HG03135 (cell line): Measurements from ENCODE around the gene UBE2G1.
"Not testable (repeated sequence)": the region's sequence is repeated elsewhere in the genome, so short reads cannot be mapped to it uniquely, and the experiment has no call there.

ENCODE experiments used
- ATAC-seq: cut with Tn5 transposase; IDR thresholded peaks from one replicate; pipeline ENCODE4 v1.9.1; 2021; ENCODE audit warnings: mild to moderate bottlenecking, moderate library complexity; ENCODE audit not compliant: unreplicated experiment

Gene UBE2G1

DNA sequence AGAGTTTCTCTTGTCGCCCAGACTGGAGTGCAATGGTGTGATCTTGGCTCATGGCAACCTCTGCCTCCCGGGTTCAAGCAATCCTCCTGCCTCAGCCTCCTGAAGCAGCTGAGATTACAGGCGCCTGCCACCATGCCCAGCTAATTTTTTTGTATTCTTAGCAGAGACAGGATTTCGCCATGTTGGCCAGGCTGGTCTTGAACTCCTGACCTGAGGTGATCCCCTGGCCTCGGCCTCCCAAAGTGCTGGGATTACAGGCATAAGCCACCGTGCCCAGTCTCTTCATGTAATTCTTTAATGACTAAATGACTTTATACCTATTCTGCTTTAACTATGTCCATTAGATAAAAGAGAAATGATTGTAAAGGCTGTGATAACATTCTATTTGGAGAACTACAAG is 111.2 kb downstream of the UBE2G1 start:
- not testable (repeated sequence) for ATAC-seq

DNA sequence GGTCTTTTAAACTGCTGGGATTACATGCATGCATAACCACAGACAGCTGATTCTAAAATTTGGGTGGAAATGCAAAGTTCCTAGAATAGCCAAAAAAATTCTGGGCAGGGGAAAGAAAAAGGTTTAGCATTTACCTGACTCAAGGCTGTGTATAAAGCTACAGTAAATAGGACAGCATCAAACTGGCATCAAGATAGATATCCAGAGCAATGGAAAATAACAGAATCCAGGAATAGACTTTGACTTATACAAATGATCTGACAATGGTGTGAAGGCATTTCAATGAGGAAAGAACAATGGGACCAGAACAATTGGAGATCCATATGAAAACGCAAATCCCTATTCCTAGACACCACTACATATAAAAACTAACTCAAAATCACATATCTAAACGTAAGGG is 115.6 kb downstream of the UBE2G1 start:
- no peak for ATAC-seq

DNA sequence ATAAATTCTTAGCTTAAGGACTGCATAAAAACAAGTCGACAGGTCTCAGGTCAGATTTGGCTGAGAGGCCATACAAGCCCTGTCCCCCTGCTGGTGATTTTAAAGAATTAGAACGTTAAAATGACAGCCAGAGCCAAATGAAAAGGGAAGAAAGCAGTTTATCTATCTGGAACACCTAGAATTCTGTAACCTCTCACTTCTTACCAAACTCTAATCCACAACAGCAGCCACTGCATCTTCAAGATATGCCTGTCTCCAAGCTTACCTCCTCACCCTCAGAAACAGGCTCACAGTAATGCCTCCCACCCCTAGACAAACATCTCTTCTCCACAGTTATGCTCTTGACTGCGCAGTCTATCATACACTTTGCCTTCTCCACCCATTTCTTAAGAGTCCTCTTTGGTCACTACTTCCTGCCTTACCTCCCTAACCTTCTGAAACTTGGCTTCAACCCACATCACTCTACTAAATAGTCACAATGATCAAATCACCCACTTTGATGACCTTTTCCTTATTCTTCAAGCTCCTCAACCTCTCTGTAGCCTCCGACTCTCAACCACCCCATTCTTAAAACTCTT is 116.9 kb downstream of the UBE2G1 start:
- ATAC-seq: no peak

DNA sequence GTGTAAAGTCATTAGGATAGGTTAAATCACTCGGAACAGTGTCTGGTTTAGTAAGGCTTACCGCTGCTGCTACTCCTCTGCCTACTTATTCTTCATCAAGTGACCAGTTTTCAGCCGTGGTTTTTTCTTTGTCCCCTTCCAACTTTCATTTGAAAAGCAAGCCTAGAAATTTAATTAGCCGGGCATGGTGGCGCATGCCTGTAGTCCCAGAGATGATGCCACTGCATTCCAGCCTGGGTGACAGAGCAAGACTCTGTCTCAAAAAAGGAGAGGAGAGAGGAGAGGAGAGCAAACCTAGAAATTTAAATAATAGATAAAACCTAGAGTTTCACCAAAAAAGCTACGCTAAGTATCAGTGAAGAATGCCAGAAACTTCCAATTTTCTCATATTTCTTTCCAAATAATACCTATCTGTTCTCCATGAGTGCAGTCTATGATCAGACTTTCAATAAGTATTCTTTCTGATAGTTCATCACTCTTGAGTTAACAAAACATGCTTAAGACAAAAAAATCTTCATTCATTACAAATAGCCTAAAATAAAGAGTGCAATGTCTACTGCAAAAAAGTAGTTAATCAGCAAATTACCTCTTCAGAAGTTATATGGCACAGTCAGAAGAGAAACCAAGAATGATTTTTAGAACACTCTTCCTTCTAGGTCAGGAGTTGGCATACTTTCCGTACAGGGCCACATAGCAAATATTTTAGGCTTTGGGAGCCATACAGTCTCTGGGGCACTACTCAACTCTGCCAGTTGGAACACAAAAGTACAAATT is 117.8 kb downstream of the UBE2G1 start:
- no peak for ATAC-seq

DNA sequence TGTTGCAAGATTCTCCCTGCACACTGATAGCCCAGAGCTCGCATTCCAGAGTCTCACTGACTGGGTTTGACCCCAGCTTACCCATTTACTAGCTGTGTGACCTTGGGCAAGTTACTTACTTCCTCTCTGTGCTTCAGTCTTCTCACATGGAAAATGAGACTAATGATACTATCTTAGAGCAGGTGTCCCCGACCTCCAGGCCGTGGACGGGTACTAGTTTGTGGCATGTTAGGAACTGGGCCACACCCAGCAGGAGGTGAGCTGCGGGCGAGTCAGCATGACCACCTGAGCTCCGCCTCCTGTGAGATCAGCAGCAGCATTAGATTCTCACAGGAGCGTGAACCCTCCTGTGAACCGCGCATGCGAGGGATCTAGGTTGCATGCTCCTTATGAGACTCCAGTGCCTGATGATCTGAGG is 118.5 kb downstream of the UBE2G1 start:
- ATAC-seq: no peak

GRCh38 chr17:4247361-4247970 is 119.0 kb downstream of the UBE2G1 start:
- ATAC-seq: no peak

GRCh38 chr17:4246674-4247073 is 119.8 kb downstream of the UBE2G1 start:
- no peak for ATAC-seq

DNA sequence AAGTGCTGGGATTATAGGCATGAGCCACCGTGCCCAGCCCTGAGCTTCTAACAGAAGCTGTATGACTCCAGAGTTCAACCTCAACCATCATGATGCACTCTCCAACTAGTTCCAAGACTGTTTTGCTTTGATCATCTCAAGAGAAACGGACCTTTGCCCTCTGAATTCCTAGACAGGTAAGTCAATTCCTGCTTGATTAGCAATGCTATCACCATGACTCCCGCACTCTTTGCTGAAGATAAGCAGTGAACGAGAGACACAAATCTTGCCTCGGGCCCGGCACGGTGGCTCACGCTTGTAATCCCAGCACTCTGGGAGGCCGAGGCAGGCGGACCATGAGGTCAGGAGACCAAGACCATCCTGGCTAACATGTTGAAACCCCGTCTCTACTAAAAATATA is 124.9 kb downstream of the UBE2G1 start:
- no peak for ATAC-seq

DNA sequence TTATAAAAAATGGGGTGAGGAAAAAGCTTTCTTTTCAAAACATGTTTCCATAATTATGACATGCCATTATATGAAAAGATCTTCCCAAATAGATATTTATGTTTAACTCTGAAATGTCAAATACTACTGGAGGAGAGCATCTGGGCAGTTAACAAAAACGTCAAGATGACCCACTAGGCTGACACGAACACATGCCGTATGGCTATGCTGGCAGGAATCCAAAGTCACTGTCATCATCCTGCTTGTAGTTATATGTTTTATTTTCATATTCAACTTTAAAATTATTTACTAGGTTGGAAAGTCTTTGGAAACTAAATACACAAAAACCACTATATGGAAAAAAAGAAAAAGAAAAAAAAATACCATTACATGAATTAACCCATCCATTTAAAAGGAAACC is 130.0 kb downstream of the UBE2G1 start:
- no peak for ATAC-seq

DNA sequence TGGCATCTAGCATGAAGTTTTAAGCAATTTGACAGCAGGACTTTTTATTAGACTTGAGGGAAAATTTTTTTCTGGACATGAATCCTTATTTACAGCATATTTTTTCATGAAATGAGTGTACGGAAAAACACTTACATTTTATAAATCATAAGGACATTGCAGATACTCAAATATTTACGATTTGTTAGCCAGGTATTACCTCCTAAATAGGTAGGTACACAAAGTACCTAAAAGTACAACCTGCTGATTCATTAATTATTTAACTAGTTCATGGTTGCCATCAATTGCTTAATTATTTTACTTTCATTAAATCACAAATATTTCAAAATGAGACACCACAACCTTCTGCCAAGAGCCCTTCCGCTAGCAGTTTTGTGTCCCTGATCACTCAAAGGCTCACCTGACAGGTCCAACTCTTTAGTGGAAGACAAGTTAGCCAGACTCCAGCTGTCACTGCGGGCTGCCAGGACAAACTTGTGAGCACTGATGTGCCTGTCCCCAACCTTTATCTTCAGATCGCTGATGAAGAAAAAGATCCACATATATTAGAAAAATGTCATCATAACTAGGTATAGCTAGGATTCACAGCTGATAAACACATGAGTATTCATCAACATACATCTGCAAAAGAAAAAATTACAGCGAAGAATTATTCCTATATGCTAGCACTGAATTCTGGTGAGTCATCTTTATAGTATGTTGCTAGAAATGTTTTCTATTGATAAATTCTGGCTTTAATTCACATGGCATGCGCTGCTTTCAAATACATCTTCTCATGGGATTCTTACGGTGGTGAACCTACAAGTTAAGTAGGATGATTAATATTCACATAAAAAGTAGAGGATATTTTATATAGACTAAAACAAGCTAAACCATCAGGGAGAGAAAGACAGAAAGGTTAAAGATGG is 130.8 kb downstream of the UBE2G1 start:
- ATAC-seq: no peak

- no peak for ATAC-seq
Measured at GRCh38 chr17:4234401-4234800, 132.1 kb downstream of the UBE2G1 start.

DNA sequence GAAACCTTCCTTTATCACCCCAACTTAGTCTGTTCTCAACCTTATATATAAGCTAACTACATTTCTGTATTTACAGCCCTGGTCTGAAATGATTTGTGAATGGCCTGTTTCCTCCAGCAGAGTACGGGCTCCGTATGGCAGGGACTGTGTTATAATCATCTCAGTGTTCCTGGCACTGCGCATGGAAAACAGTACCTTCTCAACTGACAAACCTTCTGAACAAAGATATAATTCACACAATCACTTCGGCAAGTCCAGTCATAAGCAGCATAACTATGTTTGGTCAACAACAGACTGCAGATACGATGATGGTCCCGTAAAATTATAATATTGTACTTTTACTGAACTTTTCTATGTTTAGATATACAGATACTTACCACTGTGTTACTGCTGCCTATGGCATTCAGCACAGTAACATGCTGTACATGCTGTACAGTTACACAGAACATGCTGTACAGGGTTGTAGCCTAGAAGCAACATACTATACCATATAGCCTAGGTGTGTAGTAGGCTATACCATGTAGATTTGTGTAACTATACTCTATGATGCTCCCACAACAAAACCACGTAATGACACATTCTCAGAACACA is 132.7 kb downstream of the UBE2G1 start:
- no peak for ATAC-seq

- no peak for ATAC-seq
Measured at GRCh38 chr17:4232168-4232813, 134.2 kb downstream of the UBE2G1 start.

DNA sequence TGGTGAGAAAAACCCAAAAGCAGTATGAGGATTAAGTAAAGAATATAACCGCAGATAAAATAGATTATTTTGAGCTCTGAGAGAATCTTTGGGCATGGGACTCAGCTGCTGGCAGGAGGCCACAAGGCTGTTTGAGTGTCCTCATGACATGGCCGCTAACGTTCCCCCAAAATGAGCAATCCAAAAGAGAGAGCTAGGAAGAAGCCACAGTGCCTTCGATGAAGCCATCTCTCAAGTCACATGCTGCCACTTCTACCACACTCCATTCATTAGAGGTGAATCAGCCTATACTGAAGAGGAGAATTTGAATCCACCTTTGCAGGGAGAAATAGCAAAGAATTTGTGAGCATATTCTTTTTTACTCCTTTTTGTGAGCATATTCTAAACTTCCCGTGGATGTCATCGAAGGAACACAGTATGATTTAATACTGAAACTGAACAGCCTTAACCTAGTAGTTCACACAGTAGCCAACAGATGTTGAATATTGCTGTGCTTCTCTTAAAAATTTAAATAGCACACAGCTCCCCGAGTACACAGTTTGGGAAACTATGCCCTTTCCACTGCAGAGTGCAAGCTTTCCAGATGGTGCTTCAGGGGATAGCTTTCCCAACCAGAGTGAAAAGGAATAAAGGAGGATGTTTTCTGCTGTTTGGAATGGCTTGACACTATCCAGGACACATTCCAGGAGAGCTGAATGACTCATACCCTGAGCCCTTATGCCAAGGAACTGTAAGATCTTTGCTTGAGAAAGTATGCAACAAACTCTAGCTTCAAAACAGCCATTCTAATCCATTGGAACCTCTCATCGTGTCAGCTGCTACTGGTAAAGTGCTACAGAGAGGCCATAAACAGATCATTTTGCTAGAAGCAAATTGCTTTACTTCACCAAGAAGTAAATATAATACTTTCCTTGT is 136.6 kb downstream of the UBE2G1 start:
- no peak for ATAC-seq

GRCh38 chr17:4221899-4222659 is 144.4 kb downstream of the UBE2G1 start:
- ATAC-seq: no peak

GRCh38 chr17:4221163-4221562 is 145.3 kb downstream of the UBE2G1 start:
- no peak for ATAC-seq

GRCh38 chr17:4220655-4221054 is 145.8 kb downstream of the UBE2G1 start:
- no peak for ATAC-seq
